Keratinocyte (primary cell): ENCODE data around the gene CHRNG. TPM values are rescaled to one million over a fixed set of nuclear protein-coding genes. Genes with fewer than 3 reads are reported as not detected.
A peak's percentile ranks its signal among the peaks of the same experiment; 100 is the strongest.

Experiments
- DNase-seq: peaks from one replicate; pipeline ENCODE4 v3.0.0-alpha.2; 2011; ENCODE audit warnings: low read depth, missing footprints, low spot score
- FAIRE-seq: peaks from 2 replicates; lab custom pipeline; 2011; peaks lifted over from hg19 to GRCh38; lab: Jason Lieb, UNC
- H2AFZ ChIP-seq: 2 replicates; pipeline ENCODE4 v1.6.0; 2012; ENCODE audit warnings: low read length, control low read depth, inconsistent platforms; ENCODE audit not compliant: control insufficient read depth
- H3K27ac ChIP-seq: 2 replicates; pipeline ENCODE4 v1.5.1; 2011; ENCODE audit warnings: low read length; ENCODE audit not compliant: control insufficient read depth, insufficient read depth
- H3K27me3 ChIP-seq: 3 replicates; pipeline ENCODE4 v1.6.0; 2011; ENCODE audit warnings: low read length; ENCODE audit not compliant: control insufficient read depth, insufficient read depth; ENCODE audit errors: extremely low read depth
- H3K36me3 ChIP-seq, 2 experiments: 2 replicates in 1 of 2; 3 replicates in 1 of 2; pipeline ENCODE4 v1.5.1; 2011; ENCODE audit warnings: low read length in 2 of 2, mild to moderate bottlenecking in 1 of 2; ENCODE audit not compliant: control insufficient read depth in 2 of 2, insufficient read depth in 2 of 2; ENCODE audit errors: extremely low read depth in 1 of 2
- H3K4me1 ChIP-seq: 3 replicates; pipeline ENCODE4 v1.5.1; 2011; ENCODE audit warnings: low read length; ENCODE audit not compliant: control insufficient read depth, insufficient read depth; ENCODE audit errors: extremely low read depth
- H3K4me2 ChIP-seq: 3 replicates; pipeline ENCODE4 v1.6.0; 2011; ENCODE audit warnings: low read depth, low read length; ENCODE audit not compliant: control insufficient read depth, insufficient read depth; ENCODE audit errors: extremely low read depth
- H3K4me3 ChIP-seq, 3 experiments: fragments of 200-600 bp in 1 of 3; sonication (generic) in 1 of 3; 2 replicates in 2 of 3; 3 replicates in 1 of 3; pipeline ENCODE4 v1.5.1; 2011 to 2016; ENCODE audit warnings: low read length in 3 of 3, mild to moderate bottlenecking in 3 of 3, control low read depth in 2 of 3, inconsistent platforms in 1 of 3, low read depth in 1 of 3, mixed read lengths in 1 of 3, mixed run types in 1 of 3, moderate library complexity in 1 of 3; ENCODE audit not compliant: control insufficient read depth in 2 of 3, insufficient read depth in 2 of 3; ENCODE audit errors: extremely low read depth in 1 of 3
- H3K79me2 ChIP-seq: 2 replicates; pipeline ENCODE4 v1.6.0; 2012; ENCODE audit warnings: low read length; ENCODE audit not compliant: control insufficient read depth, insufficient read depth
- H3K9ac ChIP-seq: 3 replicates; pipeline ENCODE4 v1.6.0; 2011; ENCODE audit warnings: low read length; ENCODE audit not compliant: control insufficient read depth, insufficient read depth; ENCODE audit errors: extremely low read depth
- H3K9me1 ChIP-seq: 3 replicates; pipeline ENCODE4 v1.6.0; 2011; ENCODE audit warnings: low read length; ENCODE audit not compliant: control insufficient read depth, insufficient read depth; ENCODE audit errors: extremely low read depth
- H3K9me3 ChIP-seq: 2 replicates; pipeline ENCODE4 v1.5.1; 2012; ENCODE audit warnings: low read depth, low read length; ENCODE audit not compliant: control insufficient read depth
- H4K20me1 ChIP-seq: 3 replicates; pipeline ENCODE4 v1.6.0; 2011; ENCODE audit warnings: low read length; ENCODE audit not compliant: control insufficient read depth, insufficient read depth; ENCODE audit errors: extremely low read depth
- EZH2 ChIP-seq: IDR thresholded peaks from one replicate; pipeline ENCODE4 v1.6.1; 2012; ENCODE audit warnings: inconsistent platforms, mild to moderate bottlenecking, low read length, moderate library complexity
- dilution Hi-C: fragments of 300-500 bp; cut with MboI; formaldehyde crosslinking; loops from one replicate; pipeline ENCODE4 v1.7.0; 2020; ENCODE audit warnings: low sequenced_read_pairs; ENCODE audit not compliant: extremely low pct_ligation_motif_present
- polyA plus RNA-seq, 5 experiments: library from polyadenylated mRNA; depleted of rRNA in 3 of 5; stranded (reverse) in 3 of 5; stranded (forward) in 1 of 5; unstranded in 1 of 5; fragments of >200 nt; gene quantifications; 1 replicate in 1 of 5; 2 replicates in 3 of 5; 3 replicates in 1 of 5; pipeline versions ENCODE4 v1.2.1 to v1.2.3, GENCODE V29; 2011 to 2012; ENCODE audit warnings: missing spikeins in 2 of 5, low read depth in 1 of 5, low replicate concordance in 1 of 5
- TF ChIP-seq, protein P1 (sequence below), 3 experiments: IDR thresholded peaks in 1 of 3; conservative IDR thresholded peaks in 1 of 3; optimal IDR thresholded peaks in 1 of 3; 2 replicates in 2 of 3; 3 replicates in 1 of 3; pipeline versions ENCODE3 to v1.5.1; 2011; ENCODE audit warnings: low read length in 3 of 3, mild to moderate bottlenecking in 3 of 3, moderate library complexity in 2 of 3, control low read depth in 1 of 3, inconsistent platforms in 1 of 3; ENCODE audit not compliant: insufficient read depth in 2 of 3; ENCODE audit errors: extremely low read depth in 1 of 3

The CHRNG gene
- polyA plus RNA-seq, 1 donor (not counting 4 experiments of a cell fraction or from before 2014, with no cell fraction given) = not detected

DNA sequence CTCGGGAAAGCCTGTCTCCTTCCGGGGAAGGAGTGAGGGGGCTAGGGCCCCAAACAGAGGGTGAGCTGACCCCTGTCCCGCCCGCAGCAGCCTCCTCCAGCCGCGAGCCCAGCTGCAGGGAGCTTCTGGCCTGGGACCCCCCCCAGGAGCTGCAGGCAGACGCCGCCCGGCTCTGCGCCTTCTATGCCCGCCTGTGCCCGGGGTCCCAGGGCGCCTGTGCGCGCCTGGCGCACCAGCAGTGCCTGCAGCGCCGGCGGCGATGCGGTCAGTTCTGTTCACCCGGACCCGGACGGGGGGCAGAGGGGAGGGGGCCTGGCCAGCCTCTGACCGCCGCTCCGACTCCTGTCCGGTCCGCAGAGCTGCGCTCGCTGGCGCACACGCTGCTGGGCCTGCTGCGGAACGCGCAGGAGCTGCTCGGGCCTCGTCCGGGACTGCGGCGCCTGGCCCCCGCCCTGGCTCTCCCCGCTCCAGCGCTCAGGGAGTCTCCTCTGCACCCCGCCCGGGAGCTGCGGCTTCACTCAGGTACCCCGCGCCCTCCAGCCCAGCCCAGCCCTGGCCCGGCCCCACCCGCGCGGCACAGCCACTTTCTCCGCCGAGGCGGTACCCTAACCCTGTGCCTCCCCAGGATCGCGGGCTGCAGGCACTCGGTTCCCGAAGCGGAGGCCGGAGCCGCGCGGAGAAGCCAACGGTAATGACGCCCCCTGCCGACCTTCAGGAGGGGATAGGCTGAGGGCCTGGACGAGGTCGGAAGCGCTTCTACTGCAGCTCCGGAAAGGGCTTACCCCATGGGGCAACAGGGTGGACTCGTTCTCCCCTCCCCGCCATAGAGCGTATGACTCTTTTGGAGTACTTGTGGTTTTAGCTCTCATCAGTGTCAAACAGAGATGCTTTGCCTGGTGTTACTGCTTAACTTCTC is 15.6 kb upstream of the CHRNG start:
- H4K20me1 ChIP-seq = no peaks in the 10 kb centered on the region
- peak overlapping the region; percentile 45 for H3K4me2 ChIP-seq
- H3K9ac ChIP-seq = no peak overlapping the region
- no peak overlapping the region for H2AFZ ChIP-seq
- no peak overlapping the region for H3K4me3 ChIP-seq
- H3K79me2 ChIP-seq = no peaks in the 10 kb centered on the region
- H3K36me3 ChIP-seq = no peaks in the 10 kb centered on the region
- dilution Hi-C loops = no loop called here
- peaks cover 49% of the 10 kb centered on the region for H3K27me3 ChIP-seq
- H3K4me1 ChIP-seq = no peaks in the 10 kb centered on the region
- no peak for FAIRE-seq
- DNase-seq = no peak
- TF ChIP-seq EZH2 = peak; percentile 70
- TF ChIP-seq, protein P1, sequence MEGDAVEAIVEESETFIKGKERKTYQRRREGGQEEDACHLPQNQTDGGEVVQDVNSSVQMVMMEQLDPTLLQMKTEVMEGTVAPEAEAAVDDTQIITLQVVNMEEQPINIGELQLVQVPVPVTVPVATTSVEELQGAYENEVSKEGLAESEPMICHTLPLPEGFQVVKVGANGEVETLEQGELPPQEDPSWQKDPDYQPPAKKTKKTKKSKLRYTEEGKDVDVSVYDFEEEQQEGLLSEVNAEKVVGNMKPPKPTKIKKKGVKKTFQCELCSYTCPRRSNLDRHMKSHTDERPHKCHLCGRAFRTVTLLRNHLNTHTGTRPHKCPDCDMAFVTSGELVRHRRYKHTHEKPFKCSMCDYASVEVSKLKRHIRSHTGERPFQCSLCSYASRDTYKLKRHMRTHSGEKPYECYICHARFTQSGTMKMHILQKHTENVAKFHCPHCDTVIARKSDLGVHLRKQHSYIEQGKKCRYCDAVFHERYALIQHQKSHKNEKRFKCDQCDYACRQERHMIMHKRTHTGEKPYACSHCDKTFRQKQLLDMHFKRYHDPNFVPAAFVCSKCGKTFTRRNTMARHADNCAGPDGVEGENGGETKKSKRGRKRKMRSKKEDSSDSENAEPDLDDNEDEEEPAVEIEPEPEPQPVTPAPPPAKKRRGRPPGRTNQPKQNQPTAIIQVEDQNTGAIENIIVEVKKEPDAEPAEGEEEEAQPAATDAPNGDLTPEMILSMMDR (optimal IDR thresholded peaks at IDR 0.05 in 1 of 3, IDR thresholded peaks at IDR 0.05 in 1 of 3, conservative IDR thresholded peaks at IDR 0.05 in 1 of 3; ENCODE audit: extremely low read depth in 1 of 3, insufficient read depth in 2 of 3, low read length in 3 of 3) = peak in 2 of 3 experiments; percentile 12 to 63
- H3K9me3 ChIP-seq = no peaks in the 10 kb centered on the region
- no peak overlapping the region for H3K27ac ChIP-seq
- no peaks in the 10 kb centered on the region for H3K9me1 ChIP-seq

DNA sequence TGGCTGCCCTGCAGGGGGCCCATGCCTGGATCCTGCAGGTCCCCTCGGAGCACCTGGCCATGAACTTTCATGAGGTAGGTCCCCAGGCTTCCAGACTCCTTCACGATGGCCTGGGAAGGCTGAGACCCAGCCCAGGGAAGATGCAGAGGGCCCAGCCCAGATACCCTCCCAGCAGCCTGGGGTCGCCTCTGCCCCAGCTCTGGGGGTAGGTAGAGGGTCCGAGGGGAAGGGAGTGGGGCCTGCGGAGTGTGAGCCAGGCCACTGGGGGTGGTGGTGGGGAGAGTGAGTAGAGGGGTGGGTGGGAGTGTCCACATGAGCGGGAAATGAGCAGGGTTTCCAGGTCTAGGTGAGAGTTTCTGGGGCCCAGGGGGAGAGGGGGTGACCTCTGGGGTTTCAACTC is 14.7 kb upstream of the CHRNG start:
- Histone ChIP-seq H3K27ac (no peak overlapping the region), H3K9me3 (no peaks in the 10 kb centered on the region), H3K27me3 (peaks cover 49% of the 10 kb centered on the region), H3K4me2 (no peak overlapping the region), H3K9ac (no peak overlapping the region), H2AFZ (no peak overlapping the region), H3K79me2 (no peaks in the 10 kb centered on the region), H3K9me1 (no peaks in the 10 kb centered on the region), H4K20me1 (no peaks in the 10 kb centered on the region), H3K4me1 (no peaks in the 10 kb centered on the region), H3K36me3 (no peaks in the 10 kb centered on the region), H3K4me3 (no peak overlapping the region)
- dilution Hi-C loops = no loop called here
- FAIRE-seq = no peak
- no peak for DNase-seq
- TF ChIP-seq, protein P1 (optimal IDR thresholded peaks at IDR 0.05 in 1 of 3, IDR thresholded peaks at IDR 0.05 in 1 of 3, conservative IDR thresholded peaks at IDR 0.05 in 1 of 3; ENCODE audit: extremely low read depth in 1 of 3, insufficient read depth in 2 of 3, low read length in 3 of 3) = no peak
- no peak for TF ChIP-seq EZH2
